GM19438 (cell line): ENCODE measurements around the gene ANKRD11.
"Not testable (repeated sequence)": the region's sequence is repeated elsewhere in the genome, so short reads cannot be mapped to it uniquely, and the experiment has no call there.

Experiments used
- ATAC-seq: cut with Tn5 transposase; IDR thresholded peaks from one replicate; pipeline ENCODE4 v1.9.1; 2021; ENCODE audit warnings: low read depth; ENCODE audit not compliant: unreplicated experiment

The ANKRD11 gene

DNA sequence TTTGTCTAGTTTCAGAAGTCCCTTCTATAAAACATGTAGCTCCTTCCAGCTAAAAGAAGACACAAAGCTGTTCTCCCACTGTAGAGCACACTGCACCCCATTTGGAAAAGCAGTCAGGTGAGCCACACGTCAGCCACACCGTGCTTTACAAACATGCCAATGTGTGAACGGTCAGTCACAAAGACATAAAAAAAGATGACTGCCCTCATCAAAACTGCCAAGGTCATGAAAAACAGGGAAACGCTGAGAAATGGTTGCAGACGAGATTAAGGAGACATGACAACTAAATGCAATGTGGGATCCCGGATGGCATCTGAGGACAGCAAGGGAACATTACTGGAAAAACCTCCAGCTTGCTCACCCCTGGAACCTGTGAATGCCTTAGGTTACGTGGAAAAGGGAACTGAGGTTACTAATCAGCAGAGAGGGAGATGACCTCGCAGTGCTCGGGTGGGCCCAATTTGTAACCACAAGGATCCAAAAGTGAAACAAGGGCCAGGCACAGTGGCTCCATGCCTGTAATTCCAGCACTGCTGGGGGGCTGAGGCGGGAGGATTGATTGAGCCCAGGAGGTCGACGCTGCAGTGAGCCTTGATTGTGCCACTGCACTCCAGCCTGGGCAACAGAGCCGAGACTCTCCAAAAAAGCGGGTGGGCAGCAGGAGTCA is 8.1 kb downstream of the ANKRD11 start:
- no peak for ATAC-seq

DNA sequence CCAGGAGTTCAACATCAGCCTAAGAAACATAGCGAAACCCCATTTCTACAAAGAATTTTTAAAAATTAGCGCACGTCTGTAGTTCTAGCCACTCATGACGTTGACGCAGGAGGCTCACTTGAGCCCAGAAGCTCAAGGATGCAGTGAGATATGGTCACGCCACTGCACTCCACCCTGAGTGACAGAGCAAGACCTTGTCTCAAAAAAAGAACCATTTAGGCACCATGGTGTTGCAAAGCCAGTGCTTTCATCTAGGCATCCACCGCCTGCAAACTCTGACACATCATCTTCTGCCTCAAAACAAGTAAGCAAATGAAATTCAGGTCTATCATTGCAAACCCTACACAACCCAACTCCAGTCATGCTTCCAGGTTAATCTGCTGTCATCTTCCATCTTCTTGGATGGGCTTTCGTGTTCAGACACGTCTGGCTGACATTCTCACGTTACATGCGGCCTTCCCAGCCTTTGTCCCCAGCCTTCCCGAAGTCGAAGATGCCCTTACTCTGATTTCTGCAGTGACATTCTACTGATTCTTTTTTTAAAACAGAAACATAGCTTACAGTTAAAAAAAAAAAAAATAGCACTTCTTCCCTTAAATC is 8.9 kb downstream of the ANKRD11 start:
- ATAC-seq, result no peak

DNA sequence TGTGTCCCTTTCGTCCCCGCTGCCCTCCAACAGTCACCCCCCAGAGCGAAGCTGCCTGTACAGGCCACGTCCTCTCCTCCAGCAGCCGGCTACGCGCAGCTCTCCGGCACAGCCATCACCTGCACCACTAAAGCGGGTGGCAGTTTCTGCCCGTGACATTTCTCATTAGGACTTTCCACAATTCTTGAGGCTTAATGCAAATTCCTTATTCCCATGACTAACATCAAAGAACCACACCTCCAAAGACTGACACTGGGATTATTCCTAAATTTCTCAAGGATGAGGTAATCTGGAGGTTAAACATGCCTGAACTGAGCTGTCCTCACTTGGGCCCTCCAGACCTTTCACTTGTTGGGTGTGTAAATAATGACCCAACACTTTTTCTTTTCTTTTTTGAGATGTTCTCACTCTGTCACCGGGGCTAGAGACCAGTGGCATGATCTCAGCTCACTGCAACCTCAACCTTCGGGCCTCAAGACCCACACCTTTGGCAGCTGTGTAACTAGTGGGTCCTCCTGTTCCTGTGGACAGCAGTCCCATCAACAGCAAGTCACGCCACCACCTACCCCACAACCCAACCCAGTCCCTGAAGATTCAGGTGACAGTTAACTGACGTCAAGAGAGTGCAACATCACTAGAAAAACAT is 11.7 kb downstream of the ANKRD11 start:
- ATAC-seq, result no peak

GRCh38 chr16:89476811-89477261 is 13.5 kb downstream of the ANKRD11 start:
- ATAC-seq, result no peak

- no peak for ATAC-seq
Observed at GRCh38 chr16:89476379-89476778, 14.0 kb downstream of the ANKRD11 start.

DNA sequence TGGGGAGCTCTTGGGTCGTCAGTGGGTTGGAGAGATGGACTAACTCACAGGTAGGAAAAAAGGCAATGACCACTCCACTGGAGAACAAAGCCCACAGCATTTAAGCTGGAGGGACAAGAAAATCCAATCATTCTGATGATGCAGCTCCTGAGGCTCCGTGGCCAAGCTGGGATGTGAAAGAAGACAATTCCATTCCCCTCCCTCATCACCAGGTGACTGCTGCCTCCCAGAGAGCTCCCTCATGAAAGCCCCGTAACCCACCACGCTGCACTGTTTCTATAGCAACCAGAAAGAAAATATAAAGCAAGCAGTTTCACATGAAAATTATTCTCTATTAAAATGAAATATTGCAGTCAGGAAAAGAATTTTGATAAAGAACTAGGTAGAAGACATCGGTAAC is 15.2 kb downstream of the ANKRD11 start:
- ATAC-seq, result no peak

GRCh38 chr16:89473791-89474414 is 16.5 kb downstream of the ANKRD11 start:
- ATAC-seq, result no peak

- ATAC-seq, result no peak
Observed at GRCh38 chr16:89473136-89473712, 17.1 kb downstream of the ANKRD11 start.

GRCh38 chr16:89472711-89473075 is 17.7 kb downstream of the ANKRD11 start:
- no peak for ATAC-seq

- ATAC-seq, result no peak
Observed at GRCh38 chr16:89467382-89467781, 23.0 kb downstream of the ANKRD11 start.

DNA sequence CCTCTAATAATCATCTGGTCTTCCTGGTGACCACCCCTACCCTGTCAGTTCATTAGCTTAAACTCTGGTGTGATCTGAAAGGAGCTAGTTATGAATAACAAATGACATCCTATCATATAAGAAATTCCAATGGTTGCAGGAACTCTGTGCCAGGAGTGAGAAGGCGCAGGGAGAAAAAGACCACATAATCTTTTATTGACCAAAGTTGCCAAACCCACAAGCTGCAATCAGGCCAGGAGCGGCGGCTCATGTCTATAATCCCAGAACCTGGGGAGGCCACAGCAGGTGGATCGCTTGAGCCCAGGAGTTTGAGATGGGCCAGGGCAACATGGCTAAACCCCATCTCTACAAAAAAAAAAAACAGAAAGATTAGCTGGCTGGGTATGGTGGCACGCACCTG is 23.4 kb downstream of the ANKRD11 start:
- ATAC-seq, result no peak

DNA sequence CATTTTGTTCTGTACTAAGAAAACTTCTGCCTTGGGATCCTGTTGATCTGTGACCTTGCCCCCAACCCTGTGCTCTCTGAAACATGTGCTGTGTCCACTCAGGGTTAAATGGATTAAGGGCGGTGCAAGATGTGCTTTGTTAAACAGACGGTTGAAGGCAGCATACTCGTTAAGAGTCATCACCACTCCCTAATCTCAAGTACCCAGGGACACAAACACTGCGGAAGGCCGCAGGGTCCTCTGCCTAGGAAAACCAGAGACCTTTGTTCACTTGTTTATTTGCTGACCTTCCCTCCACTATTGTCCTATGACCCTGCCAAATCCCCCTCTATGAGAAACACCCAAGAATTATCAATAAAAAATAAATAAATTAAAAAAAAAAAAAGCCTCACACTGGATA is 27.0 kb downstream of the ANKRD11 start:
- not testable (repeated sequence) for ATAC-seq

GRCh38 chr16:89462639-89463038 is 27.7 kb downstream of the ANKRD11 start:
- not testable (repeated sequence) for ATAC-seq

DNA sequence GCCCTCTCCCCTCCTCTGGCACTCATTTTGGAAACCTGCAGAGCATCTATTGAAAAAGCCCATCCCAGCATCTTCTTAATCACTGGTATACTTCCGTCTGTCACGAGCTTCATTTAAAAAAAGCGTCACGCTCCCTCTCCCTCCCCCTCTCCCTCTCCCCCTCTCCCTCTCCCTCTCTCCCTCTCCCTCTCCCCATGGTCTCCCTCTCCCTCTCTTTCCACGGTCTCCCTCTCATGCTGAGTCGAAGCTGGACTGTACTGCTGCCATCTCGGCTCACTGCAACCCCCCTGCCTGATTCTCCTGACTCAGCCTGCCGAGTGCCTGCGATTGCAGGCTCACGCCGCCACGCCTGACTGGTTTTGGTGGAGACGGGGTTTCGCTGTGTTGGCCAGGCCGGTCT is 28.5 kb downstream of the ANKRD11 start:
- not testable (repeated sequence) for ATAC-seq

DNA sequence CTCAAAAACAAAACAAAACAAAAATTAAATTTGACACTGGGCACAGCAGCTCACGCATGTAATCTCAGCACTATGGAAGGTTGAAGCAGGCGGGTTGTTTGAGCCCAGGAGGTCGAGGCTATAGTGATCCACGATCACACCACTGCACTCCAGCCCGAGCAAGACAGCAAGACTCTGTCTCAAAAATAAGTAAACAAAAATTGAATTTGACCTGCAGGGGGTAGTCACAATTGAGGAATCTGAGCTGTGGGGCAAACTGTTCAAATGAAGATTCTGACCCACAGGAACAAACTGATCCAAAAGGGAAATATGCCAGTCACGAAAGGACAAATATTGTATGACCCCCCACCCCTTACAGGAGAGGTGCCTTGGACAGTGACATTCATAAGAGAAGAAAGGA is 29.8 kb downstream of the ANKRD11 start:
- no peak for ATAC-seq

GRCh38 chr16:89458967-89459366 is 31.4 kb downstream of the ANKRD11 start:
- no peak for ATAC-seq

DNA sequence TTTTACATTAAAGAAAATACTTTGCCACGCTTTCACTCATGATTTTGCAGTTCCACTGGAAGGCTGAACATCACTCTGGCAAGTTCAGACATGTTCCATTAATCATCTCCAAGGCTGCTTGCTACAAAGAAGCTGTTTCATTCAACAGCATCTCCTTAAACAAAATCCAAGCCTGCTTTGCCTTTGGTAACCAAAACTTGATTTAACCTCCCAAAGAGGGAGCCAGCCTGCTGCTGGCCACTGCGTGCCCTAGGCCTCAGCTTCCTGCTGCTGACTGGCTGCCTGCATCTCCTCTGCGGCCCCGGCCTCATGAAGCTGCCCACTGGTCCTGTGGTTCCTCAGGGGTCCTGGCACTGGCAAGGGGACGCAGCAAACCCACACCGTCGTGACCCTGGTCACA is 31.8 kb downstream of the ANKRD11 start:
- ATAC-seq, result no peak

DNA sequence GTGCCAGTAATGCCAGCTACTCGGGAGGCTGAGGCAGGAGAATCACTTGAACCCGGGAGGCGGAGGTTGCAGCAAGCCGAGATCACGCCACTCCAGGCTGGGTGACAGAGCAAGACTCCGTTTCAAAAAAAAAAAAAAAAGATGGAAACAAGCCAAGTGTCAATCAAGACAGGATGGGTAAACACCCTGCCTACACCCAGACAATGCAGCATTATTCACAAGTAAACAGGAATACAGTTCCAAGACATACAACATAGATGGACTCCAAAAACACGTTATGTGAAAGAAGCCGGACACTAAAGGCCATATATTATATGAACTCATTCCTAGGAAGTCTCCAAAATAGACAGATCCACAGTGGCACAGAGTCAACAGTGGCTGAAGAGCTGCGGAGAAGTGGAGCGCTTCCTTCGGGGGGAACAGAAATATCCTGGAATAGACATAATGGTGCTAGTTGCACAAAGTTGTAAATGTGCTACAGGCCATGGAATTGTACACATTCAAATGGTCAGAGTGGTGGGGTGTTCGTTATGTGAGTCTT is 33.9 kb downstream of the ANKRD11 start:
- ATAC-seq, result no peak

- ATAC-seq, result no peak
Observed at GRCh38 chr16:89455692-89456091, 34.7 kb downstream of the ANKRD11 start.

- no peak for ATAC-seq
Observed at GRCh38 chr16:89455178-89455577, 35.2 kb downstream of the ANKRD11 start.
